Progenitor cell of endocrine pancreas (in vitro differentiated cells): ENCODE measurements around the gene DYNLT2. TPM values are rescaled to one million over a fixed set of nuclear protein-coding genes. Genes with fewer than 3 reads are reported as not detected.
A peak's percentile ranks its signal among the peaks of the same experiment; 100 is the strongest.
"Not testable (repeated sequence)": the region's sequence is repeated elsewhere in the genome, so short reads cannot be mapped to it uniquely, and the experiment has no call there.

Experiments
- DNase-seq: peaks from one replicate; pipeline ENCODE4 v3.0.0; 2021; ENCODE audit warnings: low spot score; ENCODE audit not compliant: unreplicated experiment
- H3K27ac Mint-ChIP-seq: 2 replicates; pipeline ENCODE4 v1.8.0; 2021; ENCODE audit warnings: mild to moderate bottlenecking, moderate library complexity, mixed read lengths
- H3K27me3 Mint-ChIP-seq: 2 replicates; pipeline ENCODE4 v1.8.0; 2021; ENCODE audit warnings: mixed read lengths
- H3K36me3 Mint-ChIP-seq: 2 replicates; pipeline ENCODE4 v1.8.0; 2022; ENCODE audit warnings: mixed read lengths; ENCODE audit not compliant: insufficient read depth
- H3K4me1 Mint-ChIP-seq: 2 replicates; pipeline ENCODE4 v1.8.0; 2021; ENCODE audit warnings: low read depth, mixed read lengths
- H3K4me3 Mint-ChIP-seq: 2 replicates; pipeline ENCODE4 v1.8.0; 2021; ENCODE audit warnings: low read depth, mild to moderate bottlenecking, moderate library complexity, mixed read lengths
- H3K9me3 Mint-ChIP-seq: 2 replicates; pipeline ENCODE4 v1.8.0; 2021; ENCODE audit warnings: low read depth, mixed read lengths
- CTCF ChIP-seq: fragments of 200-600 bp; sonication (generic); IDR thresholded peaks from one replicate; pipeline ENCODE4 v1.5.0; 2021; ENCODE audit warnings: antibody characterized with exemption, mild to moderate bottlenecking; ENCODE audit not compliant: unreplicated experiment
- total RNA-seq: library from RNA; stranded (reverse); gene quantifications from 2 replicates; pipeline ENCODE4 v1.2.1, GENCODE V29; 2021

Gene DYNLT2
- total RNA-seq, 1 donor from 2014 or later = 1.8 TPM

- H3K9me3 Mint-ChIP-seq = no peaks in the 10 kb centered on the region
- H3K4me1 Mint-ChIP-seq = peaks cover 18% of the 10 kb centered on the region
- no peak for DNase-seq
- no peaks in the 10 kb centered on the region for H3K27me3 Mint-ChIP-seq
- peaks cover 19% of the 10 kb centered on the region for H3K36me3 Mint-ChIP-seq
- peak overlapping the region; percentile 48 for H3K27ac Mint-ChIP-seq
- no peak overlapping the region for H3K4me3 Mint-ChIP-seq
- TF ChIP-seq CTCF = no peak
Observed at GRCh38 chr6:169766921-169767736, 15.8 kb upstream of the DYNLT2 start.

GRCh38 chr6:169766232-169766631 lies 14.9 kb upstream of the DYNLT2 start:
- no peaks in the 10 kb centered on the region for H3K9me3 Mint-ChIP-seq
- H3K27ac Mint-ChIP-seq = no peak overlapping the region
- peaks cover 15% of the 10 kb centered on the region for H3K36me3 Mint-ChIP-seq
- peaks cover 18% of the 10 kb centered on the region for H3K4me1 Mint-ChIP-seq
- no peaks in the 10 kb centered on the region for H3K27me3 Mint-ChIP-seq
- DNase-seq = no peak
- TF ChIP-seq CTCF = no peak
- no peak overlapping the region for H3K4me3 Mint-ChIP-seq

GRCh38 chr6:169765789-169766188 lies 14.4 kb upstream of the DYNLT2 start:
- not testable (repeated sequence) for DNase-seq, H3K27me3 Mint-ChIP-seq, H3K4me3 Mint-ChIP-seq, H3K27ac Mint-ChIP-seq, H3K9me3 Mint-ChIP-seq
- H3K4me1 Mint-ChIP-seq = peaks cover 18% of the 10 kb centered on the region
- peaks cover 15% of the 10 kb centered on the region for H3K36me3 Mint-ChIP-seq

GRCh38 chr6:169763881-169764280 lies 12.5 kb upstream of the DYNLT2 start:
- H3K4me3 Mint-ChIP-seq = no peak overlapping the region
- no peak for TF ChIP-seq CTCF
- no peak overlapping the region for H3K27ac Mint-ChIP-seq
- no peak for DNase-seq
- H3K4me1 Mint-ChIP-seq = peaks cover 18% of the 10 kb centered on the region
- no peaks in the 10 kb centered on the region for H3K27me3 Mint-ChIP-seq
- H3K9me3 Mint-ChIP-seq = no peaks in the 10 kb centered on the region
- H3K36me3 Mint-ChIP-seq = peaks cover 23% of the 10 kb centered on the region

GRCh38 chr6:169763308-169763707 lies 11.9 kb upstream of the DYNLT2 start:
- no peak for DNase-seq
- H3K4me1 Mint-ChIP-seq = peaks cover 17% of the 10 kb centered on the region

More at GRCh38 chr6:169763308-169763707, 11.9 kb upstream of the DYNLT2 start:
- no peak for TF ChIP-seq CTCF
- H3K9me3 Mint-ChIP-seq = no peaks in the 10 kb centered on the region
- no peaks in the 10 kb centered on the region for H3K27me3 Mint-ChIP-seq
- no peak overlapping the region for H3K4me3 Mint-ChIP-seq
- peaks cover 25% of the 10 kb centered on the region for H3K36me3 Mint-ChIP-seq
- peak overlapping the region; percentile 53 for H3K27ac Mint-ChIP-seq
